ENCODE results near the gene CREB3. TPM values are rescaled to one million over a fixed set of nuclear protein-coding genes. Genes with fewer than 3 reads are reported as not detected.

The CREB3 gene
- total RNA-seq, 1 experiment from 2014 or later = 22.4 TPM

GRCh38 chr9:35697486-35697885 is 35.0 kb upstream of the CREB3 start:
- Histone ChIP-seq H2AFZ (no peak overlapping the region), H3F3A (ENCODE audit: insufficient read depth, low read depth) (no peaks in the 10 kb centered on the region), H3K4me1 (replicated peaks; ENCODE audit: insufficient read depth) (no peaks in the 10 kb centered on the region), H3K4me3 (no peak overlapping the region), H3K27ac (no peak overlapping the region), H3K36me3 (ENCODE audit: low read depth) (no peaks in the 10 kb centered on the region), H3K9me2 (ENCODE audit: insufficient read depth) (no peaks in the 10 kb centered on the region), H3K4me2 (no peak overlapping the region), H3K9me3 (ENCODE audit: insufficient read depth, low read depth) (no peaks in the 10 kb centered on the region), H3K79me2 (ENCODE audit: low read depth) (no peaks in the 10 kb centered on the region), H4K20me1 (ENCODE audit: insufficient read depth) (no peaks in the 10 kb centered on the region), H3K27me3 (ENCODE audit: insufficient read depth, low read depth) (no peaks in the 10 kb centered on the region)
- ChIA-PET CTCF (interaction anchor here (1.2 to 1.4 kb wide), 3 partner anchors 34 to 37 kb away, joined by 3 to 6 read pairs (median 5); no protein-coding TSS in a partner anchor), POLR2A (ENCODE audit: unreplicated experiment) (interaction anchor here (0.6 kb wide), 1 partner anchor 9 kb away, joined by 4 read pairs; no protein-coding TSS in a partner anchor)
- TSS peak; percentile 55 for BruUV-seq (replicated peaks)
- no peak for TF ChIP-seq CTCF (conservative IDR thresholded peaks at IDR 0.05)
- TF ChIP-seq EZH2 (IDR thresholded peaks at IDR 0.05; ENCODE audit: low read depth) = no peak
- DNase-seq = no peak
- intact Hi-C loops (cut with micrococcal nuclease; ENCODE audit: unreplicated experiment) = loop anchor here (5.0 kb wide), 1 partner anchor 40 kb away; the partner anchor contains the start of genes CCDC107 and RMRP

GRCh38 chr9:35698231-35698630 is 34.2 kb upstream of the CREB3 start:
- TF ChIP-seq CTCF (conservative IDR thresholded peaks at IDR 0.05) (no peak), EZH2 (IDR thresholded peaks at IDR 0.05; ENCODE audit: low read depth) (no peak)
- H3K79me2 ChIP-seq (ENCODE audit: low read depth) = no peaks in the 10 kb centered on the region
- no peaks in the 10 kb centered on the region for H4K20me1 ChIP-seq (ENCODE audit: insufficient read depth)
- ChIA-PET CTCF (no interaction called here), POLR2A (ENCODE audit: unreplicated experiment) (interaction anchor here (0.7 kb wide), 1 partner anchor 25 kb away, joined by 4 read pairs; the partner anchor contains the start of gene CA9)
- H3K4me2 ChIP-seq = no peak overlapping the region
- H2AFZ ChIP-seq = no peak overlapping the region
- H3F3A ChIP-seq (ENCODE audit: insufficient read depth, low read depth) = no peaks in the 10 kb centered on the region
- no peaks in the 10 kb centered on the region for H3K27me3 ChIP-seq (ENCODE audit: insufficient read depth, low read depth)
- H3K4me3 ChIP-seq = no peak overlapping the region
- no peak for DNase-seq
- BruUV-seq (replicated peaks) = no TSS peak
- no peaks in the 10 kb centered on the region for H3K36me3 ChIP-seq (ENCODE audit: low read depth)
- intact Hi-C loops (cut with micrococcal nuclease; ENCODE audit: unreplicated experiment) = loop anchor here (5.0 kb wide), 1 partner anchor 41 kb away; the partner anchor contains the start of genes CCDC107 and RMRP
- H3K9me3 ChIP-seq (ENCODE audit: insufficient read depth, low read depth) = no peaks in the 10 kb centered on the region
- H3K9me2 ChIP-seq (ENCODE audit: insufficient read depth) = no peaks in the 10 kb centered on the region
- H3K27ac ChIP-seq = no peak overlapping the region
- H3K4me1 ChIP-seq (replicated peaks; ENCODE audit: insufficient read depth) = no peaks in the 10 kb centered on the region

GRCh38 chr9:35700031-35700430 is 32.4 kb upstream of the CREB3 start:
- H3K79me2 ChIP-seq (ENCODE audit: low read depth) = no peaks in the 10 kb centered on the region
- H4K20me1 ChIP-seq (ENCODE audit: insufficient read depth) = no peaks in the 10 kb centered on the region
- no peaks in the 10 kb centered on the region for H3K27me3 ChIP-seq (ENCODE audit: insufficient read depth, low read depth)
- H3F3A ChIP-seq (ENCODE audit: insufficient read depth, low read depth) = no peaks in the 10 kb centered on the region
- H3K27ac ChIP-seq = no peak overlapping the region
- H3K9me2 ChIP-seq (ENCODE audit: insufficient read depth) = no peaks in the 10 kb centered on the region
- ChIA-PET POLR2A (ENCODE audit: unreplicated experiment) (no interaction called here), CTCF (no interaction called here)
- BruUV-seq (replicated peaks) = no TSS peak
- DNase-seq = no peak
- H3K9me3 ChIP-seq (ENCODE audit: insufficient read depth, low read depth) = no peaks in the 10 kb centered on the region
- intact Hi-C loops (cut with micrococcal nuclease; ENCODE audit: unreplicated experiment) = no loop called here
- H3K4me2 ChIP-seq = no peak overlapping the region
- no peaks in the 10 kb centered on the region for H3K36me3 ChIP-seq (ENCODE audit: low read depth)
- no peaks in the 10 kb centered on the region for H3K4me1 ChIP-seq (replicated peaks; ENCODE audit: insufficient read depth)
- H3K4me3 ChIP-seq = no peak overlapping the region
- no peak for TF ChIP-seq EZH2 (IDR thresholded peaks at IDR 0.05; ENCODE audit: low read depth)
- TF ChIP-seq CTCF (conservative IDR thresholded peaks at IDR 0.05) = no peak
- no peak overlapping the region for H2AFZ ChIP-seq

All from PC-9 (cell line).